Measurements from ENCODE around the gene NBPF1.
"Not testable (repeated sequence)": the region's sequence is repeated elsewhere in the genome, so short reads cannot be mapped to it uniquely, and the experiment has no call there.

GRCh38 chr1:16611981-16612331 is 1.4 kb downstream of the NBPF1 start:
- not testable (repeated sequence) for TF ChIP-seq CTCF, POLR2A (IDR thresholded peaks at IDR 0.05)

All from esophagus squamous epithelium (tissue), 4 donors.